Vagina (tissue), 2 donors: ENCODE data around the gene SNX33. TPM values are rescaled to one million over a fixed set of nuclear protein-coding genes. Genes with fewer than 3 reads are reported as not detected.

Source experiments
- DNase-seq, 2 donors: peaks; one replicate each; pipeline ENCODE4 v3.0.0-alpha.2; 2017; ENCODE audit errors: extremely low spot score in 2 of 2
- H3K27ac ChIP-seq: fragments of 200-600 bp; sonication (generic); one replicate; pipeline ENCODE4 v1.5.1; 2019
- H3K27me3 ChIP-seq: fragments of 200-600 bp; sonication (generic); one replicate; pipeline ENCODE4 v1.5.1; 2019
- H3K36me3 ChIP-seq, 2 donors: fragments of 200-600 bp; sonication (generic); one replicate each; pipeline ENCODE4 v1.5.1; 2017 to 2019
- H3K4me1 ChIP-seq: fragments of 200-600 bp; sonication (generic); one replicate; pipeline ENCODE4 v1.5.1; 2019
- H3K4me3 ChIP-seq, 2 donors: fragments of 200-600 bp; sonication (generic); 1 replicate in 1 of 2; 2 replicates in 1 of 2; pipeline ENCODE4 v1.5.1; 2016 to 2019
- H3K9me3 ChIP-seq: fragments of 200-600 bp; sonication (generic); one replicate; pipeline ENCODE4 v1.5.1; 2019
- CTCF ChIP-seq, 3 experiments: fragments of 450-650 bp in 2 of 3; fragments of 200-600 bp in 1 of 3; sonication (generic) in 1 of 3; IDR thresholded peaks; one replicate each; pipeline ENCODE4 v1.5.1; 2017 to 2019; ENCODE audit warnings: antibody characterized with exemption in 3 of 3, mild to moderate bottlenecking in 2 of 3, moderate library complexity in 2 of 3
- POLR2A ChIP-seq, 2 donors: fragments of 450-650 bp; IDR thresholded peaks; one replicate each; pipeline ENCODE4 v1.6.1; 2017; ENCODE audit warnings: antibody characterized with exemption in 2 of 2, mild to moderate bottlenecking in 2 of 2, moderate library complexity in 2 of 2
- POLR2AphosphoS5 ChIP-seq, 2 donors: sonication (generic); formaldehyde crosslinking; IDR thresholded peaks; one replicate each; pipeline ENCODE4 v1.9.0; 2017; ENCODE audit warnings: antibody characterized with exemption in 2 of 2, mild to moderate bottlenecking in 2 of 2, low read depth in 1 of 2; ENCODE audit not compliant: insufficient read depth in 1 of 2
- intact Hi-C: fragments of 100-400 bp; cut with DNase I; formaldehyde crosslinking; loops from one replicate; pipeline ENCODE4 v1.15.1; 2023
- total RNA-seq: library from RNA; depleted of rRNA; stranded (reverse); fragments of >200 nt; gene quantifications from one replicate; pipeline ENCODE4 v1.2.3, GENCODE V29; 2016

The SNX33 gene
- total RNA-seq, 1 donor from 2014 or later: 23.6 TPM

- no peaks in the 10 kb centered on the region for H3K9me3 ChIP-seq
- intact Hi-C loops: no loop called here
- H3K27me3 ChIP-seq: no peaks in the 10 kb centered on the region
- DNase-seq: no peak
- TF ChIP-seq CTCF (IDR thresholded peaks at IDR 0.05) (no peak), POLR2A (IDR thresholded peaks at IDR 0.05) (no peak), POLR2AphosphoS5 (IDR thresholded peaks at IDR 0.05; ENCODE audit: insufficient read depth in 1 of 2, low read depth in 1 of 2) (no peak)
- no peak overlapping the region for H3K4me3 ChIP-seq
- H3K36me3 ChIP-seq: peaks cover 0 to 51% of the 10 kb centered on the region in 2 donors
- no peaks in the 10 kb centered on the region for H3K4me1 ChIP-seq
- no peak overlapping the region for H3K27ac ChIP-seq
Observed at GRCh38 chr15:75606711-75607699, 40.7 kb upstream of the SNX33 start.

- peaks cover 0 to 56% of the 10 kb centered on the region in 2 donors for H3K36me3 ChIP-seq
- no peak for TF ChIP-seq POLR2AphosphoS5 (IDR thresholded peaks at IDR 0.05; ENCODE audit: insufficient read depth in 1 of 2, low read depth in 1 of 2)
- no peak for TF ChIP-seq CTCF (IDR thresholded peaks at IDR 0.05)
- TF ChIP-seq POLR2A (IDR thresholded peaks at IDR 0.05): no peak
Observed at GRCh38 chr15:75616766-75617165, 30.9 kb upstream of the SNX33 start.

GRCh38 chr15:75620058-75620820 lies 27.5 kb upstream of the SNX33 start:
- peak overlapping the region in 1 of 2 donors; percentile 5 for H3K4me3 ChIP-seq
- peak overlapping the region; percentile 59 for H3K27ac ChIP-seq
- H3K9me3 ChIP-seq: no peaks in the 10 kb centered on the region
- no peak for DNase-seq
- H3K27me3 ChIP-seq: no peaks in the 10 kb centered on the region
- intact Hi-C loops: no loop called here
- peaks cover 29% of the 10 kb centered on the region for H3K4me1 ChIP-seq
- TF ChIP-seq POLR2AphosphoS5 (IDR thresholded peaks at IDR 0.05; ENCODE audit: insufficient read depth in 1 of 2, low read depth in 1 of 2) (no peak), CTCF (IDR thresholded peaks at IDR 0.05) (no peak), POLR2A (IDR thresholded peaks at IDR 0.05) (no peak)
- H3K36me3 ChIP-seq: peaks cover 0 to 40% of the 10 kb centered on the region in 2 donors

More at GRCh38 chr15:75616766-75617165, 30.9 kb upstream of the SNX33 start:
- H3K27ac ChIP-seq: no peak overlapping the region
- H3K9me3 ChIP-seq: no peaks in the 10 kb centered on the region
- intact Hi-C loops: loop anchor here (5.0 kb wide), 1 partner anchor 39 kb away; the partner anchor contains the start of gene PTPN9
- DNase-seq: no peak
- no peak overlapping the region for H3K4me3 ChIP-seq
- peaks cover 20% of the 10 kb centered on the region for H3K4me1 ChIP-seq
- H3K27me3 ChIP-seq: no peaks in the 10 kb centered on the region

- Histone ChIP-seq H3K27ac (peak overlapping the region; percentile 59), H3K4me3 (peak overlapping the region in 1 of 2 donors; percentile 5), H3K27me3 (no peaks in the 10 kb centered on the region), H3K4me1 (peaks cover 30% of the 10 kb centered on the region), H3K36me3 (peaks cover 0 to 37% of the 10 kb centered on the region in 2 donors), H3K9me3 (no peaks in the 10 kb centered on the region)
- TF ChIP-seq POLR2AphosphoS5 (IDR thresholded peaks at IDR 0.05; ENCODE audit: insufficient read depth in 1 of 2, low read depth in 1 of 2): no peak
- peak in 1 of 3 experiments; percentile 41 for TF ChIP-seq CTCF (IDR thresholded peaks at IDR 0.05)
- peak in 1 of 2 donors; percentile 94 for DNase-seq
- intact Hi-C loops: no loop called here
Observed at GRCh38 chr15:75620841-75621391, 26.8 kb upstream of the SNX33 start.
